ENCODE measurements around the gene NCBP1.

The NCBP1 gene

GRCh38 chr9:97627624-97628023 is 6.0 kb upstream of the NCBP1 start:
- DNase-seq (ENCODE audit: low read depth): no peak

- DNase-seq (ENCODE audit: low read depth): no peak
Observed at GRCh38 chr9:97628668-97629067, 5.0 kb upstream of the NCBP1 start.

- no peak for DNase-seq (ENCODE audit: low read depth)
Observed at GRCh38 chr9:97629156-97629555, 4.5 kb upstream of the NCBP1 start.

GRCh38 chr9:97630591-97630990 is 3.0 kb upstream of the NCBP1 start:
- no peak for DNase-seq (ENCODE audit: low read depth)

- no peak for DNase-seq (ENCODE audit: low read depth)
Observed at GRCh38 chr9:97632248-97632984, 1.2 kb upstream of the NCBP1 start.

- no peak for DNase-seq (ENCODE audit: low read depth)
Observed at GRCh38 chr9:97633859-97634490, 354 bp downstream of the NCBP1 start.

GRCh38 chr9:97635026-97635425 is 1.4 kb downstream of the NCBP1 start:
- no peak for DNase-seq (ENCODE audit: low read depth)

- DNase-seq (ENCODE audit: low read depth): no peak
Observed at GRCh38 chr9:97636903-97637302, 3.3 kb downstream of the NCBP1 start.

GRCh38 chr9:97638666-97639065 is 5.0 kb downstream of the NCBP1 start:
- DNase-seq (ENCODE audit: low read depth): no peak

GRCh38 chr9:97640325-97640724 is 6.7 kb downstream of the NCBP1 start:
- DNase-seq (ENCODE audit: low read depth): no peak

GRCh38 chr9:97645720-97646119 is 12.1 kb downstream of the NCBP1 start:
- DNase-seq (ENCODE audit: low read depth): no peak

GRCh38 chr9:97647996-97648395 is 14.4 kb downstream of the NCBP1 start:
- DNase-seq (ENCODE audit: low read depth): no peak

- DNase-seq (ENCODE audit: low read depth): no peak
Observed at GRCh38 chr9:97651646-97652045, 18.0 kb downstream of the NCBP1 start.

- DNase-seq (ENCODE audit: low read depth): no peak
Observed at GRCh38 chr9:97658707-97659106, 25.1 kb downstream of the NCBP1 start.

- no peak for DNase-seq (ENCODE audit: low read depth)
Observed at GRCh38 chr9:97659771-97660170, 26.1 kb downstream of the NCBP1 start.

GRCh38 chr9:97660340-97660739 is 26.7 kb downstream of the NCBP1 start:
- DNase-seq (ENCODE audit: low read depth): no peak

GRCh38 chr9:97660847-97661246 is 27.2 kb downstream of the NCBP1 start:
- no peak for DNase-seq (ENCODE audit: low read depth)

- no peak for DNase-seq (ENCODE audit: low read depth)
Observed at GRCh38 chr9:97665742-97666141, 32.1 kb downstream of the NCBP1 start.

GRCh38 chr9:97666907-97667686 is 33.5 kb downstream of the NCBP1 start:
- DNase-seq (ENCODE audit: low read depth): no peak

- no peak for DNase-seq (ENCODE audit: low read depth)
Observed at GRCh38 chr9:97668485-97668884, 34.9 kb downstream of the NCBP1 start.

GRCh38 chr9:97670586-97670985 is 37.0 kb downstream of the NCBP1 start:
- DNase-seq (ENCODE audit: low read depth): no peak

- DNase-seq (ENCODE audit: low read depth): no peak
Observed at GRCh38 chr9:97672403-97672802, 38.8 kb downstream of the NCBP1 start.

- no peak for DNase-seq (ENCODE audit: low read depth)
Observed at GRCh38 chr9:97673922-97674321, 40.3 kb downstream of the NCBP1 start.

Data from stimulated activated CD8-positive, alpha-beta memory T cell treated with anti-CD3 and anti-CD28 coated beads, Interleukin-15, amount 100 ng/mL, for 24 hours (primary cell).